NCI-H460 (cell line): ENCODE data around the gene PIGX. TPM values are rescaled to one million over a fixed set of nuclear protein-coding genes. Genes with fewer than 3 reads are reported as not detected.
A peak's percentile ranks its signal among the peaks of the same experiment; 100 is the strongest.
"Not testable (repeated sequence)": the region's sequence is repeated elsewhere in the genome, so short reads cannot be mapped to it uniquely, and the experiment has no call there.

Source experiments
- DNase-seq: peaks from one replicate; pipeline ENCODE4 v3.0.0-alpha.2; 2016; ENCODE audit warnings: low read depth; ENCODE audit errors: extremely low read depth
- total RNA-seq: library from RNA; depleted of rRNA; stranded (reverse); fragments of >200 nt; shearing (Covaris generic); gene quantifications from 2 replicates; pipeline ENCODE4 v1.2.3, GENCODE V29; 2014

Gene PIGX
- total RNA-seq, 1 experiment from 2014 or later: 25.6 TPM

GRCh38 chr3:196700801-196701200 is 11.4 kb upstream of the PIGX start:
- DNase-seq: no peak

- no peak for DNase-seq
Measured at GRCh38 chr3:196706327-196706726, 5.8 kb upstream of the PIGX start.

GRCh38 chr3:196706731-196707130 is 5.4 kb upstream of the PIGX start:
- DNase-seq: no peak

- no peak for DNase-seq
Measured at GRCh38 chr3:196707566-196707965, 4.6 kb upstream of the PIGX start.

GRCh38 chr3:196708467-196708866 is 3.7 kb upstream of the PIGX start:
- DNase-seq: peak; percentile 33

- peak; percentile 8 for DNase-seq
Measured at GRCh38 chr3:196712514-196713413, 587 bp downstream of the PIGX start.

GRCh38 chr3:196717162-196717561 is 5.0 kb downstream of the PIGX start:
- not testable (repeated sequence) for DNase-seq

GRCh38 chr3:196721097-196721496 is 8.9 kb downstream of the PIGX start:
- DNase-seq: no peak

- DNase-seq: no peak
Measured at GRCh38 chr3:196726788-196727675, 14.9 kb downstream of the PIGX start.

GRCh38 chr3:196735751-196736150 is 23.6 kb downstream of the PIGX start:
- no peak for DNase-seq

GRCh38 chr3:196736670-196737374 is 24.6 kb downstream of the PIGX start:
- no peak for DNase-seq

GRCh38 chr3:196737655-196738054 is 25.5 kb downstream of the PIGX start:
- no peak for DNase-seq

GRCh38 chr3:196739671-196740480 is 27.7 kb downstream of the PIGX start, which contains the start of gene PAK2:
Gene PAK2, plus strand, starts transcription at chr3:196739857. Its CDS starts 42,790 bp downstream, at chr3:196782647.
- DNase-seq: peak; percentile 79

- no peak for DNase-seq
Measured at GRCh38 chr3:196740481-196741248, 28.5 kb downstream of the PIGX start.

- DNase-seq: no peak
Measured at GRCh38 chr3:196741249-196741889, 29.2 kb downstream of the PIGX start.

GRCh38 chr3:196743569-196743968 is 31.4 kb downstream of the PIGX start:
- DNase-seq: not testable (repeated sequence)

- DNase-seq: no peak
Measured at GRCh38 chr3:196749125-196749524, 36.9 kb downstream of the PIGX start.

GRCh38 chr3:196753201-196753600 is 41.0 kb downstream of the PIGX start:
- DNase-seq: no peak
